ENCODE results near the gene NALCN. TPM values are rescaled to one million over a fixed set of nuclear protein-coding genes. Genes with fewer than 3 reads are reported as not detected.
A peak's percentile ranks its signal among the peaks of the same experiment; 100 is the strongest.

The NALCN gene
- total RNA-seq, 2 donors from 2014 or later = 26.9 to 28.6 TPM

DNA sequence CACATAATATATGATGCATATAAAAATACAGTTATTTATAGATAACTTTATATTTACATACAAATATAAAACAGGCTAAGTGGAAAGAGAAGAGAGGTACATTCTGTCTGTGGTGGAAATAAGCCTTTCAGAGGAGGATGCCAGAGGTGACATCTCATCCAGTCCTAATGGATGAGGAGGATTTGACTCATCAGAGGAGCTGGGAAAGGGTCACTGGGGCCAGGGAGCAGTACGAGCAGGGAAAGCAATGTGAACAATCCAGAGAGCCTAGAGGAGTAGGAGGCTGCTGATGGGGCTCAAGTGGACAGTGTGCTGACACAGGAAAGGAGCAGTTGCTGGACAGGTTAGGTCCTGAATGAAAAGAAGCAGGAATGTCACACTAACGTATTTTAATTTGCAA, 18.6 kb downstream of the NALCN start:
- DNase-seq (ENCODE audit: low spot score) (no peak), ATAC-seq (ENCODE audit: insufficient number of reproducible peaks, low FRiP score, low read depth) (peak; percentile 26)
- no peaks in the 10 kb centered on the region for H3K27me3 ChIP-seq (replicated peaks; ENCODE audit: insufficient read depth)
- TF ChIP-seq CTCF (IDR thresholded peaks at IDR 0.05) = no peak
- H3K36me3 ChIP-seq = no peaks in the 10 kb centered on the region
- no peak overlapping the region for H3K4me3 ChIP-seq
- H3K4me1 ChIP-seq (ENCODE audit: control insufficient read depth in 1 of 2, low read depth in 2 of 2) = peaks cover 0 to 2% of the 10 kb centered on the region in 2 donors
- H3K27ac ChIP-seq = no peak overlapping the region
- no peaks in the 10 kb centered on the region for H3K9me3 ChIP-seq

DNA sequence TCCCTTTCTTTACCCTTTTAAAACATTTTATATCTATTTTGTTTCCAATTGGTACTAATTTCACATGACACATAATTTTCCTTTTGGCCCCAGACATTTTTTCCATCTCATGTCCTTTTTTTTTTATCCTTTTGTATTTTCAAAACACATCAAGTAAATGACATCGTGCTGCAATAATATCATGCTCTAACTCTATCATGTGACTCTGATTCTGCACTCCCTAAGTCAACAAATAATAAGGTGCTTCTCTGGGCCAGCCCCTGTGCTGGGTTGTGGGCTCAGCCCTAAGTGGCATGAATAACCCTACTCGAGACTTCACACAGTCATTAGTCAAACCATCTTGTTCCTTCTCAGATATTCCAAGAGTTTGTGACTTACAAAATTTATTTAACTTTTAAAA, 21.7 kb downstream of the NALCN start:
- Histone ChIP-seq H3K4me3 (no peak overlapping the region), H3K9me3 (no peaks in the 10 kb centered on the region), H3K36me3 (no peaks in the 10 kb centered on the region), H3K27ac (peak overlapping the region in 1 of 2 donors; percentile 35), H3K4me1 (ENCODE audit: control insufficient read depth in 1 of 2, low read depth in 2 of 2) (peaks cover 0 to 7% of the 10 kb centered on the region in 2 donors), H3K27me3 (replicated peaks; ENCODE audit: insufficient read depth) (no peaks in the 10 kb centered on the region)
- TF ChIP-seq CTCF (IDR thresholded peaks at IDR 0.05) = no peak
- DNase-seq (ENCODE audit: low spot score) (no peak), ATAC-seq (ENCODE audit: insufficient number of reproducible peaks, low FRiP score, low read depth) (no peak)

- Histone ChIP-seq H3K9me3 (no peaks in the 10 kb centered on the region), H3K27me3 (replicated peaks; ENCODE audit: insufficient read depth) (no peaks in the 10 kb centered on the region), H3K36me3 (no peaks in the 10 kb centered on the region), H3K4me3 (no peak overlapping the region), H3K4me1 (ENCODE audit: control insufficient read depth in 1 of 2, low read depth in 2 of 2) (peaks cover 0 to 7% of the 10 kb centered on the region in 2 donors), H3K27ac (no peak overlapping the region)
- TF ChIP-seq CTCF (IDR thresholded peaks at IDR 0.05) = no peak
- DNase-seq (ENCODE audit: low spot score) (no peak), ATAC-seq (ENCODE audit: insufficient number of reproducible peaks, low FRiP score, low read depth) (no peak)
Measured at GRCh38 chr13:101393140-101393539, 23.2 kb downstream of the NALCN start.

- no peak for ATAC-seq (ENCODE audit: insufficient number of reproducible peaks, low FRiP score, low read depth)
- Histone ChIP-seq H3K4me3 (peak overlapping the region; percentile 61), H3K27ac (peak overlapping the region in 1 of 2 donors; percentile 66)
Measured at GRCh38 chr13:101390461-101390860, 25.8 kb downstream of the NALCN start.

GRCh38 chr13:101384929-101385328, 31.4 kb downstream of the NALCN start:
- ATAC-seq (ENCODE audit: insufficient number of reproducible peaks, low FRiP score, low read depth) (no peak), DNase-seq (ENCODE audit: low spot score) (no peak)
- H3K4me1 ChIP-seq (ENCODE audit: control insufficient read depth in 1 of 2, low read depth in 2 of 2) = peaks cover 4 to 15% of the 10 kb centered on the region in 2 donors
- H3K9me3 ChIP-seq = no peaks in the 10 kb centered on the region
- no peaks in the 10 kb centered on the region for H3K36me3 ChIP-seq
- no peak overlapping the region for H3K4me3 ChIP-seq
- no peak overlapping the region for H3K27ac ChIP-seq
- H3K27me3 ChIP-seq (replicated peaks; ENCODE audit: insufficient read depth) = no peaks in the 10 kb centered on the region
- TF ChIP-seq CTCF (IDR thresholded peaks at IDR 0.05) = no peak

More at GRCh38 chr13:101390461-101390860, 25.8 kb downstream of the NALCN start:
- Histone ChIP-seq H3K27me3 (replicated peaks; ENCODE audit: insufficient read depth) (no peaks in the 10 kb centered on the region), H3K4me1 (ENCODE audit: control insufficient read depth in 1 of 2, low read depth in 2 of 2) (peaks cover 0 to 7% of the 10 kb centered on the region in 2 donors), H3K36me3 (no peaks in the 10 kb centered on the region), H3K9me3 (no peaks in the 10 kb centered on the region)
- no peak for TF ChIP-seq CTCF (IDR thresholded peaks at IDR 0.05)
- DNase-seq (ENCODE audit: low spot score) = no peak
